K562 (cell line): ENCODE results near the gene PGF.

Experiments
- CEBPB ChIP-seq: fragments of 450-650 bp; IDR thresholded peaks from 2 replicates; pipeline ENCODE4 v1.6.1; 2016; ENCODE audit warnings: missing genetic modification characterization, missing compliant biosample characterization
- CTCF ChIP-seq, 3 experiments: IDR thresholded peaks in 2 of 3; conservative IDR thresholded peaks in 1 of 3; 2 replicates each; pipeline ENCODE4 v1.5.1; 2011 to 2012; ENCODE audit warnings: low read length in 3 of 3, mild to moderate bottlenecking in 3 of 3, control low read depth in 2 of 3, improper control_type of control experiment in 1 of 3, inconsistent platforms in 1 of 3, low read depth in 1 of 3, mixed read lengths in 1 of 3, moderate library complexity in 1 of 3; ENCODE audit not compliant: insufficient read depth in 2 of 3
- HNRNPK ChIP-seq: fragments of 200-400 bp; formaldehyde crosslinking; IDR thresholded peaks from one replicate; pipeline ENCODE4 v1.6.1; 2018; ENCODE audit warnings: mild to moderate bottlenecking, low read depth, low read length; ENCODE audit not compliant: poor library complexity, severe bottlenecking
- KLF16 ChIP-seq: IDR thresholded peaks from 2 replicates; pipeline ENCODE4 v1.6.1; 2016; ENCODE audit warnings: antibody characterized with exemption
- POLR2A ChIP-seq: fragments of 450-650 bp; conservative IDR thresholded peaks from 2 replicates; pipeline ENCODE4 v1.6.1; 2016
- POLR2AphosphoS5 ChIP-seq: IDR thresholded peaks from 2 replicates; pipeline ENCODE4 v1.6.1; 2011; ENCODE audit warnings: mild to moderate bottlenecking, low read depth, low read length, moderate library complexity; ENCODE audit not compliant: control insufficient read depth, insufficient read depth
- PRPF4 ChIP-seq: fragments of 200-400 bp; formaldehyde crosslinking; IDR thresholded peaks from one replicate; pipeline ENCODE4 v1.6.1; 2017; ENCODE audit warnings: low read length, low read depth, mild to moderate bottlenecking; ENCODE audit not compliant: insufficient read depth, poor library complexity, severe bottlenecking
- SMARCA5 ChIP-seq: fragments of 450-650 bp; IDR thresholded peaks from 2 replicates; pipeline ENCODE4 v1.6.1; 2016

- no peak for TF ChIP-seq SMARCA5
- no peak for TF ChIP-seq CTCF (IDR thresholded peaks at IDR 0.05 in 2 of 3, conservative IDR thresholded peaks at IDR 0.05 in 1 of 3; ENCODE audit: insufficient read depth in 2 of 3, low read depth in 1 of 3, low read length in 3 of 3)
- no peak for TF ChIP-seq KLF16
- no peak for TF ChIP-seq PRPF4
- TF ChIP-seq CEBPB (tag) = no peak
- no peak for TF ChIP-seq POLR2AphosphoS5
- no peak for TF ChIP-seq POLR2A
- no peak for TF ChIP-seq HNRNPK
These were observed 13.2 kb downstream of the PGF start for GRCh38 chr14:74942181-74942580.
